ENCODE results near the gene PARP6.

DNA sequence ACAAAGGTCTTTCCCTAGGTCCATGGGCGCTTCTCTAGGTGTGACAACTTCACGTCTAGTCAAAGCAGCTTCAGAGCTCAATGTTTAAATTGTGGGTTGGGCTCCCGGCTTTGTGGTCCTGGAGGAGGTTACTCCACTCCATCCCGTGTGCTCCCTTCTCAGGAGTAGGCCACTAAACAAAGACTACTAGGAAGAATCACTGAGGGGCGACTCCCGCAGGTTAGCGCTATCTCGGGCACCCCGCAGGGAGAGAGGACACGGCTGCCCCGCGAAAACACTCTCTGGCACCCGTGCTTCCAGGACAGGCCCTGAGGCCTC lies 500 bp downstream of the PARP6 start:
- TF ChIP-seq GATA2 (CRISPR knock-in tag; IDR thresholded peaks at IDR 0.05) (no peak), YY1 (IDR thresholded peaks at IDR 0.05; ENCODE audit: low read depth) (no peak), RAD21 (IDR thresholded peaks at IDR 0.05; ENCODE audit: low read length) (no peak)
- TF ChIP-seq, protein P1, sequence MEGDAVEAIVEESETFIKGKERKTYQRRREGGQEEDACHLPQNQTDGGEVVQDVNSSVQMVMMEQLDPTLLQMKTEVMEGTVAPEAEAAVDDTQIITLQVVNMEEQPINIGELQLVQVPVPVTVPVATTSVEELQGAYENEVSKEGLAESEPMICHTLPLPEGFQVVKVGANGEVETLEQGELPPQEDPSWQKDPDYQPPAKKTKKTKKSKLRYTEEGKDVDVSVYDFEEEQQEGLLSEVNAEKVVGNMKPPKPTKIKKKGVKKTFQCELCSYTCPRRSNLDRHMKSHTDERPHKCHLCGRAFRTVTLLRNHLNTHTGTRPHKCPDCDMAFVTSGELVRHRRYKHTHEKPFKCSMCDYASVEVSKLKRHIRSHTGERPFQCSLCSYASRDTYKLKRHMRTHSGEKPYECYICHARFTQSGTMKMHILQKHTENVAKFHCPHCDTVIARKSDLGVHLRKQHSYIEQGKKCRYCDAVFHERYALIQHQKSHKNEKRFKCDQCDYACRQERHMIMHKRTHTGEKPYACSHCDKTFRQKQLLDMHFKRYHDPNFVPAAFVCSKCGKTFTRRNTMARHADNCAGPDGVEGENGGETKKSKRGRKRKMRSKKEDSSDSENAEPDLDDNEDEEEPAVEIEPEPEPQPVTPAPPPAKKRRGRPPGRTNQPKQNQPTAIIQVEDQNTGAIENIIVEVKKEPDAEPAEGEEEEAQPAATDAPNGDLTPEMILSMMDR (IDR thresholded peaks at IDR 0.05) = no peak
- TF ChIP-seq, protein P2, sequence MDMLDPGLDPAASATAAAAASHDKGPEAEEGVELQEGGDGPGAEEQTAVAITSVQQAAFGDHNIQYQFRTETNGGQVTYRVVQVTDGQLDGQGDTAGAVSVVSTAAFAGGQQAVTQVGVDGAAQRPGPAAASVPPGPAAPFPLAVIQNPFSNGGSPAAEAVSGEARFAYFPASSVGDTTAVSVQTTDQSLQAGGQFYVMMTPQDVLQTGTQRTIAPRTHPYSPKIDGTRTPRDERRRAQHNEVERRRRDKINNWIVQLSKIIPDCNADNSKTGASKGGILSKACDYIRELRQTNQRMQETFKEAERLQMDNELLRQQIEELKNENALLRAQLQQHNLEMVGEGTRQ (IDR thresholded peaks at IDR 0.05; ENCODE audit: borderline replicate concordance, low read depth, low read length) = no peak

Measured in SK-N-SH (cell line).